T-helper 1 cell treated with Interleukin-12 subunit alpha and Interleukin-12 subunit beta and Interleukin-4 antibody, amounts not matched to agents 30 μg/mL and 1 μg/mL, for 36 hours (primary cell): Measurements from ENCODE around the gene LY6G5B.

Source experiments
- H3K27ac Mint-ChIP-seq: one replicate; pipeline ENCODE4 v1.8.0; 2021; ENCODE audit warnings: mild to moderate bottlenecking, mixed read lengths
- H3K27me3 Mint-ChIP-seq: one replicate; pipeline ENCODE4 v1.8.0; 2021; ENCODE audit warnings: low read depth, mixed read lengths
- H3K36me3 Mint-ChIP-seq: one replicate; pipeline ENCODE4 v1.8.0; 2021; ENCODE audit warnings: low read depth, mixed read lengths
- H3K4me1 Mint-ChIP-seq: one replicate; pipeline ENCODE4 v1.8.0; 2021; ENCODE audit warnings: low read depth, mixed read lengths
- H3K4me3 Mint-ChIP-seq: one replicate; pipeline ENCODE4 v1.8.0; 2021; ENCODE audit warnings: mild to moderate bottlenecking, moderate library complexity, mixed read lengths
- H3K9me3 Mint-ChIP-seq: one replicate; pipeline ENCODE4 v1.8.0; 2021; ENCODE audit warnings: mixed read lengths

The LY6G5B gene

DNA sequence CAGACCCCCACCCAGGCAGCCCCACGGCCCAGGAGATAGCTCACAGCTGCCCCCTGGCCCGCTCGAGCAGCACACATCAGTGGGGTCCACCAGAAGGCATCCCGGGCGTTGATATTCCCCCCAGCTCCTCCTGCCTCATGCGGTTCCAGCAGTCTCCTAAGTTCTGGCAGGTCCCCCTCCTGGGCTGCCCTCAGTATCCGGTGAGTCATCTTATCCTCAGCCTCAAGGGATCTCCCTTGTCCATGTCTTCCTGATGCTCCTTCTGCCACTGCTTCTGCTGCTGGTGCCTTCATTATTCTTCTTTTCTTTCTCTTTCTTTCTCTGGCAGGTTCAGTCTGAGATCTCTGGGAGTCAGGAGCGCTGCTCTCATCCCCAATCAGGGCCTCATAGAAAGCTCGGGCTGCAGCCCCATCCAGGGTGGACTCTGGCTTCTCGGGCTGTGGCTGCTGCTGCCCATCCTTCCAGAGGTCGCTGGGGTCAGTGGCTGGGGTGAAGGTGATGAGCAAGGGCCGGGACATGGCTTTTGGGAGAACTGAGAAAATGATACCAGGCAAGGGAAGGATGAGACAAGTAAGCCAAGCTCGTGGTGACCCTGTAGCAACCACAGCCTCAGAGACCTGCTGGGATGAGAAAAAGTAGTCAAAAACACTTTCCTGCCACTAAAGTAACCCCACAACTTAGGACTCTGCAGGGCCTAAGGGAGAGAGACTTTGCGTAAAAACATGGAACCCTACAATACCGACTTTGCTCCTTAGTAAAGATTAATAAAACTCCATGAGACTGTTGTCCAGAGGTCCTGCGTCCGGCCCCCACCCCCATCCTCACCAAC is 5.6 kb upstream of the LY6G5B start:
- H3K36me3 Mint-ChIP-seq, result peaks cover 63% of the 10 kb centered on the region
- H3K27ac Mint-ChIP-seq, result peak overlapping the region; percentile 95
- H3K4me3 Mint-ChIP-seq, result peak overlapping the region; percentile 95
- peaks cover 59% of the 10 kb centered on the region for H3K4me1 Mint-ChIP-seq
- no peaks in the 10 kb centered on the region for H3K27me3 Mint-ChIP-seq
- no peaks in the 10 kb centered on the region for H3K9me3 Mint-ChIP-seq

DNA sequence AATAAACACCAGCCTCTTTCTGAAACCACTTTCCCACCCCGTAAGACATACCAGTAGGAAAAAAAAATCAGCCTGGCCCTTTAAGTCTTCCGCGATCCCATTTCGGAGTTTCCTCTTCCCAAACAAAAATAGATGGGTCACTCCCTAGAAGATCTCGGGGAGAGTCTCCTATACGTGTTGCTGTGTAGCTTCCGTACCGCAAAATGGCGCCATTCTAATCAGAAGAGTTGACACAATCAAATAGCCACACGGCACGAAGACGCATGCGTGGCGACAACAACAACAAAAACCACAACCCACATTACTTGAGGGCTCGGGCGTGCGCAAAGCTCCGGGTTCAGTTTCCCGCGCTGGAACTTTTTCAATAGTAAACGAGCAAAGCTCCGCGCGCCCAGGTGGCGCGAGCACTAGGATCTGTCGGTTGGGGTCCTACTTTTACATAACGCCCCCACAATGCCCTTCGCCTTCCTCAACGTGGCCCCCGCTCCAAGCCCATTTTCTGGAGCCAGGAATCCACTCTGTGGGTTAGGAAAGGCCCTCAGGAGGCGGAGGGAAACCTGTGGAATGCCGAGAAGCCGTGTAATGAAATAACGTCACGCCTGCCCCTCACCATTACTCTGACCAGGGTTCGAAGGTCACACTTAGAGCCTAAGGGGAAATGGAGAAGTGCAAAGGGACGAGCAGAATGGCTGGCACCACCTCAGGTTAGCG is 4.8 kb upstream of the LY6G5B start, which contains the start of gene GPANK1:
Gene GPANK1 (minus strand): TSS at position 208 of the 711 bp plus-strand sequence. CDS start 519 bp downstream, outside the sequence.
- peak within 1 kb of the TSS; percentile 95 for H3K27ac Mint-ChIP-seq
- H3K36me3 Mint-ChIP-seq, result peaks cover 69% of the 10 kb centered on the region
- H3K4me1 Mint-ChIP-seq, result peaks cover 52% of the 10 kb centered on the region
- H3K4me3 Mint-ChIP-seq, result peak within 1 kb of the TSS; percentile 95
- H3K27me3 Mint-ChIP-seq, result no peaks in the 10 kb centered on the region
- H3K9me3 Mint-ChIP-seq, result no peaks in the 10 kb centered on the region

DNA sequence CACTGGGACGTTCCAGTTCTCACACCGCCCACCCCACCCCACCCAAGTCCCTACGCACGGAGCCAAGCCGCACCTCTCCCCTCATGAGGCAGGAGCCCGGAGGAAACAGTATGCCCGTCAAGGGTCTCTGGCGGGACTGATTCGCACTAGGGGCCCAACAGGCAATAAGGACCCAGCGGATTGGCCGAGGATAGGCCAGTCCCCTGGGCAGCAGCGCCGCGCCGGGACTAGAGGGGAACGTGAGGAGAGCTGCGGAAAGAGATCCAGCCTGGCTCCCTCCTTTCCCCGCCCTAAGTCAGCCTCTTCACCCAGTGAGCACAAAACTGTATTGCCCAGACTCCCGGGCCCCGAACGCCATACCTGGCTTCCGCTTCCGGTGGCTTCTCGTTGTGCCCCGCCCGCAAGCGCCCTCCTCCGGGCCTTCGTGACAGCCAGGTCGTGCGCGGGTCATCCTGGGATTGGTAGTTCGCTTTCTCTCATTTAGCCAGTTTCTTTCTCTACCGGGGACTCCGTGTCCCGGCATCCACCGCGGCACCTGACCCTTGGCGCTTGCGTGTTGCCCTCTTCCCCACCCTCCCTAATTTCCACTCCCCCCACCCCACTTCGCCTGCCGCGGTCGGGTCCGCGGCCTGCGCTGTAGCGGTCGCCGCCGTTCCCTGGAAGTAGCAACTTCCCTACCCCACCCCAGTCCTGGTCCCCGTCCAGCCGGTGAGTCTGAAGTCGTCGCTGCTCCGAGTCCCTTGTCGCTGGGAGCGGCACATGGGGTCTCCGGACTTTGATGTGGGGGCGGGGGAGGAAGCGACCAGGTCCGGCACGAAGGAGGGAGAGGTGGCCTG is 4.1 kb upstream of the LY6G5B start, which contains the start of gene CSNK2B:
Gene CSNK2B (plus strand): TSS at position 580 of the 836 bp plus-strand sequence. CDS start 752 bp downstream, outside the sequence.
- H3K36me3 Mint-ChIP-seq, result peaks cover 74% of the 10 kb centered on the region
- H3K27ac Mint-ChIP-seq, result peak within 1 kb of the TSS; percentile 95
- peak within 1 kb of the TSS; percentile 95 for H3K4me3 Mint-ChIP-seq
- no peaks in the 10 kb centered on the region for H3K9me3 Mint-ChIP-seq
- no peaks in the 10 kb centered on the region for H3K27me3 Mint-ChIP-seq
- peaks cover 50% of the 10 kb centered on the region for H3K4me1 Mint-ChIP-seq

DNA sequence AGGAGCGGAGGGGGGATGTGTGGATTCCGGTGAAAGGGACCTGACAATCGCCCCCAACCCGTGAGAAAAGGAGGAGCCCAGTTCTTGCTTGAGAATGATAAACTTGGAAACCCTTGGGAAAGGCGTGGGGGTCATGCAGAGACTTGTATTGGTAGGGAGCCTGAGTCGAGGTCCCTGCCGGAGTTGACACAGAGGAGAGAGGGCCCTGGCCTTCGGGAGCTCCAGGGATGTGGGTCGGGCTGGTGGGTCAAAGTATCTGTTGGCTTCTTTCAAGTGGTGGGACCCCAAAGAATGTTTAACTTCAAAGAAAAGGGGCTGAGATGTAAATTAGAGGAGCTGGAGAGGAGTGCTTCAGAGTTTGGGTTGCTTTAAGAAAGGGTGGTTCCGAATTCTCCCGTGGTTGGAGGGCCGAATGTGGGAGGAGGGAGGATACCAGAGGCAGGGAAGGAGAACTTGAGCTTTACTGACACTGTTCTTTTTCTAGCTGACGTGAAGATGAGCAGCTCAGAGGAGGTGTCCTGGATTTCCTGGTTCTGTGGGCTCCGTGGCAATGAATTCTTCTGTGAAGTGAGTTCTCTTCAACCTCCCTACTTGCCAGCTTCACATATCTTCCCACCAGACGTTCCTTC is 3.3 kb upstream of the LY6G5B start:
- Mint-ChIP-seq H3K4me1 (peaks cover 45% of the 10 kb centered on the region), H3K9me3 (no peaks in the 10 kb centered on the region), H3K36me3 (peaks cover 75% of the 10 kb centered on the region), H3K27ac (peak overlapping the region; percentile 95), H3K4me3 (peak overlapping the region; percentile 95), H3K27me3 (no peaks in the 10 kb centered on the region)

DNA sequence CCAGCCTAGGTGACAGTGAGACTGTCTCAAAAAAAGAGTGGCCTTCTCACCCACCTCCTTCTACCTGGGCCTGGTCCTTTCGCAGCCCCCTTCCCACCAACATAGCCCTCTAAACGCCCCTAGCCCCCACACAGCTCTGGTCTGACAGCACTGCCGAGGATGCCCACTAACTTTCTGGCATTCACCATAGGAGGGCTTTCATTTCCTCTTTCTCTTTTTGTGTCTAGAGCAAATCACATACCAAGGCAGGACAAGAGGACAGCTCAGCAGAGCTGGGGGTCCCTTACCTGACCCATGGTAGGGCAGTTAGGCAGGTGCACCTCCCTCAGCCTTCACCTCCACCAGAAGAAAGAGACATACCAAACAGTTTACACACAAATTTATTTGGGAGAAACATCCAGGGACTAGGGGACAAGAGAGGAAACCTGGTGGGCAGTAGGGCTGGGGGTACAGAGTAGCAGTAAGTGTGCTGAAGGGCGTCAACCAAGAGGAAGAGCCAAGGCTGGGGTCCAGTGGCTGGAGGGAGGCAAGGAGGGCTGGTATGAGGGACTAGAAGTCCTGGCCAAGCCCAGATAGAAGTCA is 6.6 kb downstream of the LY6G5B start:
- Mint-ChIP-seq H3K36me3 (peaks cover 18% of the 10 kb centered on the region), H3K4me3 (no peak overlapping the region), H3K27ac (no peak overlapping the region), H3K27me3 (no peaks in the 10 kb centered on the region), H3K4me1 (peaks cover 22% of the 10 kb centered on the region), H3K9me3 (no peaks in the 10 kb centered on the region)

DNA sequence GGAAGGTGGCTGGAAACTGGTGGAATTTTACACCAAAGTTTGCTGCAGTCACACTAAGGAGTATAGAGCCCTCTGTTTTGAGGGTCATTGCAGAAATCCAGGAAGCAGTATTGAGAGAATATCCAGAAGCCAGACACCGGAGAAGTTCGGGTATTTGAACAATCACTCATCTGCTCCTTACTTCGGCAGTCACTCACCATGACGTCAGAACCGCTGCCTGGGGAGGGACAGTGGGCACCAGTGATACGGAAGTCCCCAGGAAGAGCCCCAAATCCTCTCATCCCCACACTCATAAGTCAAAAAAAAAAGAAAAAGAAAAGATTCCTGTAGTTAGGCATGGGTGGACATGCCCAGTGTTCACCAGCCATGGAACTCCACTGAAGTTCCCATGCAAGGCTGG is 7.1 kb downstream of the LY6G5B start:
- Mint-ChIP-seq H3K27me3 (no peaks in the 10 kb centered on the region), H3K4me3 (no peak overlapping the region), H3K9me3 (no peaks in the 10 kb centered on the region), H3K27ac (no peak overlapping the region), H3K36me3 (peaks cover 16% of the 10 kb centered on the region), H3K4me1 (peaks cover 24% of the 10 kb centered on the region)

DNA sequence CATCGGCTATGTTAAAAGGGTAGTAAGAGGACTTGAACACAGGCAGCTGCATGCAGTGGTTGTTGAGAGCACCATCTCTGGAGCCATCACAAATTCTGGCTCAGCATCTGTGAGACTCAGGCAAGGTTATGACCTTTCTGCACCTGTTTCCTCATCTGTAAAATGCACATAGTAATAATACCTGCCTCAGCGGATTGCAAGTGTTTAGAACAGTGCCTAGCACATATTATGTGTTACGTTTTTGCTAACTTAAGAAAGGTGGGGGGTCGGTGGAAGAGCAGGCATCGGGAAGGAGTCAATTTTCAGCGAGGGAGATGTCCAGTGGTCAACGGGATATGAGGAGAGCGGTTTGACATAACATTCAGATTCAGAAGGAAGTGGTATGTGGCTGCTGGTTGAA is 8.2 kb downstream of the LY6G5B start:
- Mint-ChIP-seq H3K9me3 (no peaks in the 10 kb centered on the region), H3K4me1 (peaks cover 24% of the 10 kb centered on the region), H3K27ac (no peak overlapping the region), H3K27me3 (no peaks in the 10 kb centered on the region), H3K4me3 (no peak overlapping the region), H3K36me3 (peaks cover 8% of the 10 kb centered on the region)

DNA sequence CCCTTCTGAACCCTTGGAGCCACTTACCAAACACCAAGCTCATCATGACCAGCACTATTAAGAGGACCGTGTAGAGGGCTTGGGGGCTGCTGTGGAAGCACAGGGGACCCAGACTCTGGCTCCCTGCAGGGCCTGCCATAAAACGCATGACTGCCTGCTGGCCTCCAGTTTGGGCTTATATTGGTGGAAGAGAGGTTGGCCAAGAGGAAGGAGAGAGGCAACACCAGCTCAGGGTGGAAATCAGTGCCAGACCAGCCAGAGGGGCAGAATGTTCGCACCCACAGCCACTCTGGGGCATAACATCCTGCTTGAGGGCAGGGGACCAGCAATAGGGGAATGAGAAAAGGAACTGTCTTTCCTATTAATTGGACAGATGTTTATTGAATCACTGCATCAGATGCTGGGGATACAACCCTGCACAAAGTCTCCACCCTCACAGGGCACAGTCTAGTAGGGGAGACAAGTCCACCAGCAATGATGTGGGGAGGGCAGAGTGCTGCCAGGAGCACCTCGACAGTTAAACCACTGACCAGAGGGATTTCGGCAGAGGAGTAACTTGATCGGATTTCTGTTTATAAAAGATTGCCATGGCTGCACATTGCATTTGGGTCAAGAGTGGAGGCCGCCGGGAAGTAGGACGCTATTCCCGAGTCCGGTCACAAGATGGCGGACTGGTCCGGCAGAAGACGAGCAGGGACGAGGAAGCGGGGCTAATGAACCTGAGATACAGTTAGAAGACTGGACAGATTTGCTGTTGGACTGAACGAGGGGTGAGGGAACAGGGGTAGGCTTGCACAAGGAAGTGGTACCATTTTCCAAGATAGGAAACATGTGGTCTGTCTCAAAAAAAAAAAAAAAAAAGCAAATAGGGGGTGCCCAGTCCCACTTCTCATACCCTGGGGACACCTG is 10.7 kb downstream of the LY6G5B start, which contains the start of gene LY6G5C:
Gene LY6G5C (minus strand): TSS at position 842 of the 909 bp plus-strand sequence. CDS start 694 bp downstream, at position 148.
- H3K9me3 Mint-ChIP-seq, result no peaks in the 10 kb centered on the region
- H3K27me3 Mint-ChIP-seq, result no peaks in the 10 kb centered on the region

DNA sequence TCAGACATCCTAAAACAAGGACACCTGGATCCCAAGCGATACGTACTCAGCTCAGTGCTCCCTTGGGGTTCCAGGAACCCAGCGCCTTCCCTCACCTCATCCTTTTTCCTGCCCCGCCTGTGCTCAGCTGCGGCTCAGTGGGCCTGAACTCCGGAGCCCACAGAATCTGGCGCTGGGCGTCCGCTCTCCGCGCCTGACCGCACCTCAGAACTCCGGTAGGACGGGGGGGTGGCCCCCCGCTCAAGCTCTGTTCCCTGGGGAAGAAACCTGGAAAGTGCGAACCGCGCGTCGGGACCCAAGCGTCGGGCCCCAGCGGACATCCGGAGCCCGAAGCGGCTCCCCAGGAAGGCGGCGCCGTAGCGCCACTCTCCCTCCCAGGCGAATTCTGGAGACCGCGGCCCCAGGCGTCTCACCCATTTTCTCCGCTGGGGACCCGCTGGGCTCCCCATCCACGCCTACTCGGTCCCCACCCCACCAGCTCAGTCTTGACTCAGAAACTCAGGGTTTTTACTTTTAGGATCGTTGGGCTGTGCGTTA is 11.4 kb downstream of the LY6G5B start:
- H3K27ac Mint-ChIP-seq, result peak overlapping the region; percentile 76
- H3K9me3 Mint-ChIP-seq, result no peaks in the 10 kb centered on the region
- H3K27me3 Mint-ChIP-seq, result no peaks in the 10 kb centered on the region
- H3K36me3 Mint-ChIP-seq, result peaks cover 8% of the 10 kb centered on the region
- peaks cover 24% of the 10 kb centered on the region for H3K4me1 Mint-ChIP-seq
- peak overlapping the region; percentile 81 for H3K4me3 Mint-ChIP-seq

More for the DNA sequence above, 10.7 kb downstream of the LY6G5B start, which contains the start of gene LY6G5C:
- Mint-ChIP-seq H3K36me3 (peaks cover 5% of the 10 kb centered on the region), H3K27ac (peak within 1 kb of the TSS; percentile 76), H3K4me1 (peaks cover 24% of the 10 kb centered on the region), H3K4me3 (peak within 1 kb of the TSS; percentile 81)

DNA sequence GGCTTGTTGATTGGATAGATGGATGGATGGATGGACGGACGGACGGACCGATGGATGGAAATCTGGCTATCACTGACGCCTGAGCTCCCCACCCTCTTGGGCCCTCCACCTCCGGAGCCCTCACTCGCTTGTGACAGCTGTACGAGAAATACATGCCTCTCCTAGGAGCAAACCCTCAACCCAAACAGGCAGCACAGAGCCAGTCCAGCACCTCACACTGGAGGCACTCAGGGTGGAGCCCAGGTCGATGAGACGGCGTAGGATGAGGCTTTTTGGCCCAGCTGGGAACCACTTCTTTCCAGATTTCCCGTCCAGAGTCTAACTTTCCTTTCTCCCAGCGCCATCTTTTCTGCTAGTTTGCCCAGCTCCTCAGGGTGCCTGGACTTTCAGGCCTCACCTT is 13.8 kb downstream of the LY6G5B start:
- Mint-ChIP-seq H3K4me1 (peaks cover 18% of the 10 kb centered on the region), H3K9me3 (no peaks in the 10 kb centered on the region), H3K27ac (no peak overlapping the region), H3K4me3 (no peak overlapping the region), H3K27me3 (no peaks in the 10 kb centered on the region), H3K36me3 (peaks cover 19% of the 10 kb centered on the region)

DNA sequence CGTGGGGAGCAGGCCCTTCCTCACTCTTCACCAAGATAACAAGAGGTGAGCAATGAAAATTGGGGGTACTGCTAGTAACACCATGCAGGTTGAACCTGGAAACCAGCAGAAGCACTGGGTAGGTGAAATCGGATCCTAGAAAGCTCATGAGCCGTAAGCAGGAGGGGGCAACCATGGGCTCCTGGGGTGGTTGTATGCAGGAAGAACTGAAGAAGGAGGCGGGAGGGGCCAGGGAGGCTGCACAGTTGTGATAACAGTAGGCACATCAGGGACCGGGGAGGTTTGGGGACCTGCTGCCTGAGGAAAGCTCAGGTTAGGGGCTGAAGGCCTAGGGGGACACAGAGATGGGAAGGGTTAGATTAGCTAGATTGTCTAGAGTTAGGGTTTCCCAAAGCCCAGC is 16.7 kb downstream of the LY6G5B start:
- Mint-ChIP-seq H3K27me3 (no peaks in the 10 kb centered on the region), H3K27ac (no peak overlapping the region), H3K4me3 (no peak overlapping the region), H3K36me3 (peaks cover 31% of the 10 kb centered on the region), H3K9me3 (no peaks in the 10 kb centered on the region), H3K4me1 (peaks cover 1% of the 10 kb centered on the region)

DNA sequence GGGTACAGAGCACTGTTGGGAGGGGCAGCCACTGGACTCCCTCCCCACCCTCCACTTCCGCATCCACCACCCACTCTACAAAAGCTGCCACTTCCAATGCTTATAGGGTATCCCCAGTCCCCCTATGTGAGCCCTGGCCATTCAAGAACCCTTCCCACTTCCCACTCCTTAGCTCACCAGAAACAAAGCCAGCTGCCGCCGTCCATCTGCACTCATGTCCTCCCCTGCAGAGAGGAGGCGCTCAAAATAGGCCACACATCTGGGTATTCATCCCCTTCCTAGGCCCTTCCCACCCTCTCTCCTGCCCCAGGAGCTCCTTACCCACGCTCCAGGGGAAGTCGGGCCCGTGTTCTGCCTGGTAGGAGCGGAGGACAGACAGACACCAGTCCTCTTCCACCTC is 17.5 kb downstream of the LY6G5B start:
- peaks cover 31% of the 10 kb centered on the region for H3K36me3 Mint-ChIP-seq
- no peaks in the 10 kb centered on the region for H3K4me1 Mint-ChIP-seq
- no peak overlapping the region for H3K4me3 Mint-ChIP-seq
- no peak overlapping the region for H3K27ac Mint-ChIP-seq
- no peaks in the 10 kb centered on the region for H3K27me3 Mint-ChIP-seq
- no peaks in the 10 kb centered on the region for H3K9me3 Mint-ChIP-seq
